Cardiac fibroblast (primary cell): Measurements from ENCODE around the gene ZNF821.
"Not testable (repeated sequence)": the region's sequence is repeated elsewhere in the genome, so short reads cannot be mapped to it uniquely, and the experiment has no call there.

Experiments
- DNase-seq, 2 donors: peaks; one replicate each; pipeline versions ENCODE4 v3.0.0 to v3.0.0-alpha.2; 2010; ENCODE audit warnings: low read depth in 2 of 2
- H3K4me3 ChIP-seq, 2 donors: replicated peaks in 1 of 2; 1 replicate in 1 of 2; 2 replicates in 1 of 2; pipeline ENCODE4 v1.5.1; 2011; ENCODE audit warnings: low read depth in 2 of 2, low read length in 2 of 2, mild to moderate bottlenecking in 2 of 2, moderate library complexity in 1 of 2
- CTCF ChIP-seq: IDR thresholded peaks from one replicate; pipeline ENCODE4 v1.5.1; 2011; ENCODE audit warnings: low read depth, mild to moderate bottlenecking, low read length, inconsistent platforms

Gene ZNF821

GRCh38 chr16:71869089-71869488 lies 14.9 kb downstream of the ZNF821 start:
- H3K4me3 ChIP-seq: no peak overlapping the region
- DNase-seq: no peak
- TF ChIP-seq CTCF: no peak

DNA sequence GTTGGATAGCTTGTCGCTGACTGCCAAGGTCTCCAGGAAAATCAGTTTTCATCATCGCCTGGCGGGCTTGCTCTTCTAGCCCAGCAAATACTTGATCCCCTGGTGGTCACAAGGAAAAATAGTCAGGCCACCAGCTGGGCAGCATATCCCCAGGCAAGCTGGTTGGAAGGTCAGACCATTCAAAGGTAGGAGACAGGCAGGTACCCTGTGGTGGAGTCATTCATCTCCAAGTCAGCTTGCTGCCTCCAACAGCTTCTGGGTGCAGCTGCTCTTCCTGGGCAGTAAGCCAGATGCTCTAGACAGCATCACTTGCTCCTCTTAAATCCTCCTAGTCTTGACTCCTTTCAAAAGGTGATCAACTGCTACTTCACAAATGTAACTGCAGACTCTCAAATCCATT lies 16.0 kb downstream of the ZNF821 start:
- no peak overlapping the region for H3K4me3 ChIP-seq
- TF ChIP-seq CTCF: no peak
- DNase-seq: no peak

DNA sequence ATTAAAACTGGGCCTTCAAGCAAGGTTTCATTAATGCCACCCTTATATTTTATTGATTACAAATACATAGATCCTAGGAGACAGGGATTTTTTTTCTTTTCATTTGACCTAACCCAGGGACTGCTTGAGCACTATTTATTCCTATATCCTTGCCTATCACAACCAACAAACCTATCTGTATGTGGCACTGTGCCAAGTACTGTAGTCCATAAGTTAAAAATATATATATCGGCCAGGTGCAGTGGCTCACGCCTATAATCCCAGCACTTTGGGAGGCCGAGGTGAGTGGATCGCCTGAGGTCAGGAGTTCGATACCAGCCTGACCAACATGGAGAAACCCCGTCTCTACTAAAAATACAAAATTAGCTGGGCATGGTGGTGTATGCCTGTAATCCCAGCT lies 16.8 kb downstream of the ZNF821 start:
- not testable (repeated sequence) for H3K4me3 ChIP-seq, DNase-seq

- no peak overlapping the region for H3K4me3 ChIP-seq
- DNase-seq: no peak
- no peak for TF ChIP-seq CTCF
Observed at GRCh38 chr16:71865173-71865863, 18.7 kb downstream of the ZNF821 start.

DNA sequence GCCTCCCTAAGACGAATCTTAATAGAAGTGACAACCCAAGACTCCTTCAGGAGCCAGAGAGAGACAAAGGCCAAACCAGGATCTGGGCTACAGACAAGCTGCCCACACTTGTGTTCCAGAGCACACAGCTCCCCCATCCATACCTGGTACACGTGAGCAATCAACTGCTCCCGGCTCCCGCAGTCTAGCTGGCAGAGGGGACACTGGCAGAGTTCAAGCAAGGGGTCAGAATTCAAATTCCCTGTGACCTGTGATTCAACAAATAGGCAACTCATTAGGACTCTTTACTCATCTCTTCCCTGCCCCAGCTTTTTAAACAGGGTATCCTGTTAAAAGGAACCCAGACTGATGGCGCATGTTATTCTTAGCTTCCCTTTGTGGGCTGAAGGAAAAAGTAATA lies 20.0 kb downstream of the ZNF821 start:
- no peak for TF ChIP-seq CTCF
- no peak overlapping the region for H3K4me3 ChIP-seq
- DNase-seq: no peak

DNA sequence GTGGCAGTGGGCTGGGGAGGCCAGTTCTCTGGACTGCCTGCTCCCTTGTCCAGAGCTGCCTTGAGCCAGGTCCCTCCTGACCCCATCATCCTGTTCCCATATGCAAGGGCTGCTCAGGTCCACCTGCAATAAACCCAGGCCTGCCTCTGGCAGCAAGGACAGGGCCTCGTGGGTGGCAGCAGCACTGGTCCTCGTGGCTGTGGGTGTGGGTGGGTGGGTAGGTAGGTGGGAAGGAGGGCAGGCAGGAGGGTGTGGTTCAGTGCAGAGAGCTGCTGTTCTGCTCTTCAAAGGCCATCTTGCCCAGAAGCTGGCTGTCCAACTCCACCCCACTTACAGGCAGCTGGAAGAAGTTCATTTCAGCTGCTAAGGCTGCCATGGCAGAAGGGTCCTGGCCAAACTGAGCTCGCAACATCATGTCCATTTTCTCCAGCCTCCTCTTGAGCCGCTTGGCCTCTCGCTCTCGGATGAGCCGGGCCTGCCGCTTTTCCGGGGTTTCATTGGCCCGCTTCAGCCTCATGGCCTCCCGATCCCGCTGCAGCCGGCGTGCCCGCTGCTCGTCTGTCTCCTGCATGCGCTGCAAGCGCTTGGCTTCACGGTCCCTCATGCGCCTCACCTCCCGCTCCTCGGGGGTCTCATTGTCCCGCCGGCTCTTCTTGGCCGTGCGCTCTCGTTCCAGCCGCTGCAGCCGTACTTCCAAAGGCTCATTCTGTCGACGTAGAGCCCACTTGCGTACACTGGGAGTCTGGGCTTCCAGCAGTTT lies 24.0 kb downstream of the ZNF821 start:
- no peak for TF ChIP-seq CTCF
- no peak overlapping the region for H3K4me3 ChIP-seq
- DNase-seq: no peak

- no peak overlapping the region for H3K4me3 ChIP-seq
- no peak for TF ChIP-seq CTCF
- DNase-seq: no peak
Observed at GRCh38 chr16:71855937-71856662, 27.9 kb downstream of the ZNF821 start.
